H9 (cell line): ENCODE results near the gene MAP3K12. TPM values are rescaled to one million over a fixed set of nuclear protein-coding genes. Genes with fewer than 3 reads are reported as not detected.

ENCODE experiments used
- DNase-seq: peaks from one replicate; pipeline ENCODE4 v3.0.0-alpha.2; 2017
- H2AFZ ChIP-seq: one replicate; pipeline ENCODE4 v1.6.1; 2013; ENCODE audit warnings: mild to moderate bottlenecking, low read length, control low read depth, moderate library complexity
- H2AK5ac ChIP-seq: 2 replicates; pipeline ENCODE4 v1.6.1; 2013; ENCODE audit warnings: low read length, control low read depth, mixed read lengths; ENCODE audit not compliant: insufficient read length
- H2BK120ac ChIP-seq: one replicate; pipeline ENCODE4 v1.6.1; 2013; ENCODE audit warnings: low read depth, mild to moderate bottlenecking, low read length, control low read depth, inconsistent platforms; ENCODE audit not compliant: poor library complexity, severe bottlenecking
- H2BK12ac ChIP-seq: 2 replicates; pipeline ENCODE4 v1.6.1; 2013; ENCODE audit warnings: low read length, control low read depth, mixed read lengths, low read depth; ENCODE audit not compliant: insufficient read length
- H2BK15ac ChIP-seq: 2 replicates; pipeline ENCODE4 v1.6.1; 2013; ENCODE audit warnings: low read depth, low read length, control low read depth
- H2BK20ac ChIP-seq: one replicate; pipeline ENCODE4 v1.6.1; 2013; ENCODE audit warnings: low read depth, mild to moderate bottlenecking, low read length, control low read depth, inconsistent platforms; ENCODE audit not compliant: poor library complexity, severe bottlenecking
- H2BK5ac ChIP-seq: 2 replicates; pipeline ENCODE4 v1.6.1; 2013; ENCODE audit warnings: low read length, control low read depth, mixed read lengths; ENCODE audit not compliant: insufficient read length
- H3K14ac ChIP-seq: 2 replicates; pipeline ENCODE4 v1.6.1; 2013; ENCODE audit warnings: low read length, control low read depth; ENCODE audit not compliant: insufficient read depth
- H3K18ac ChIP-seq: 2 replicates; pipeline ENCODE4 v1.6.1; 2013; ENCODE audit warnings: low read depth, mild to moderate bottlenecking, mixed read lengths, low read length, control low read depth; ENCODE audit not compliant: insufficient read length
- H3K23ac ChIP-seq: 2 replicates; pipeline ENCODE4 v1.6.1; 2013; ENCODE audit warnings: low read length, control low read depth, mixed read lengths, low read depth; ENCODE audit not compliant: insufficient read length
- H3K23me2 ChIP-seq: 2 replicates; pipeline ENCODE4 v1.6.1; 2013; ENCODE audit warnings: low read depth, mild to moderate bottlenecking, mixed read lengths, low read length, control low read depth; ENCODE audit not compliant: insufficient read length, poor library complexity, severe bottlenecking
- H3K27ac ChIP-seq: 2 replicates; pipeline ENCODE4 v1.5.1; 2013; ENCODE audit warnings: low read length, control low read depth, mixed read lengths, low read depth; ENCODE audit not compliant: insufficient read length
- H3K27me3 ChIP-seq: 2 replicates; pipeline ENCODE4 v1.6.1; 2013; ENCODE audit warnings: low read length, control low read depth, inconsistent platforms; ENCODE audit not compliant: insufficient read depth
- H3K4ac ChIP-seq: 2 replicates; pipeline ENCODE4 v1.6.1; 2013; ENCODE audit warnings: low read depth, mild to moderate bottlenecking, control low read depth, inconsistent platforms, low read length, moderate library complexity
- H3K4me1 ChIP-seq: 2 replicates; pipeline ENCODE4 v1.6.1; 2013; ENCODE audit warnings: low read length, control low read depth, inconsistent platforms; ENCODE audit not compliant: insufficient read depth
- H3K4me2 ChIP-seq: 2 replicates; pipeline ENCODE4 v1.6.1; 2013; ENCODE audit warnings: low read length, control low read depth, mixed read lengths; ENCODE audit not compliant: insufficient read length, insufficient read depth
- H3K56ac ChIP-seq: 2 replicates; pipeline ENCODE4 v1.6.1; 2013; ENCODE audit warnings: low read depth, mild to moderate bottlenecking, mixed read lengths, low read length, control low read depth; ENCODE audit not compliant: insufficient read length
- H3K79me1 ChIP-seq: 2 replicates; pipeline ENCODE4 v1.6.1; 2013; ENCODE audit warnings: low read depth, mild to moderate bottlenecking, moderate library complexity, low read length, control low read depth, inconsistent platforms; ENCODE audit not compliant: insufficient read depth, poor library complexity, severe bottlenecking
- H3K79me2 ChIP-seq: 2 replicates; pipeline ENCODE4 v1.6.1; 2013; ENCODE audit warnings: low read length, control low read depth, inconsistent platforms; ENCODE audit not compliant: insufficient read depth
- H3K9ac ChIP-seq: 2 replicates; pipeline ENCODE4 v1.6.1; 2013; ENCODE audit warnings: low read length, control low read depth, mixed read lengths; ENCODE audit not compliant: insufficient read length; ENCODE audit errors: extremely low read depth
- H3K9me3 ChIP-seq: one replicate; pipeline ENCODE4 v1.6.1; 2013; ENCODE audit warnings: low read depth, low read length, inconsistent platforms; ENCODE audit not compliant: control insufficient read depth
- H3T11ph ChIP-seq: one replicate; pipeline ENCODE4 v1.6.1; 2013; ENCODE audit warnings: mild to moderate bottlenecking, low read length, control low read depth, inconsistent platforms
- H4K20me1 ChIP-seq: one replicate; pipeline ENCODE4 v1.6.1; 2013; ENCODE audit not compliant: control insufficient read depth, insufficient read length, insufficient read depth
- H4K5ac ChIP-seq: 2 replicates; pipeline ENCODE4 v1.6.1; 2013; ENCODE audit warnings: low read depth, mild to moderate bottlenecking, mixed read lengths, low read length, control low read depth; ENCODE audit not compliant: insufficient read length
- H4K8ac ChIP-seq: replicated peaks from 2 replicates; pipeline ENCODE4 v1.6.1; 2013; ENCODE audit warnings: low read length, control low read depth, mixed read lengths, low read depth; ENCODE audit not compliant: insufficient read length
- H4K91ac ChIP-seq: 2 replicates; pipeline ENCODE4 v1.6.1; 2013; ENCODE audit warnings: low read depth, mild to moderate bottlenecking, moderate library complexity, mixed read lengths, low read length, control low read depth; ENCODE audit not compliant: insufficient read length
- H3K27ac Mint-ChIP-seq, 3 experiments: 2 replicates in 2 of 3; 3 replicates in 1 of 3; pipeline ENCODE4 v1.8.0; 2020 to 2021; ENCODE audit warnings: mixed read lengths in 3 of 3, mild to moderate bottlenecking in 1 of 3, moderate library complexity in 1 of 3
- H3K27me3 Mint-ChIP-seq: 2 replicates; pipeline ENCODE4 v1.8.0; 2021; ENCODE audit warnings: low read depth, mild to moderate bottlenecking, moderate library complexity, mixed read lengths
- H3K36me3 Mint-ChIP-seq, 3 experiments: 2 replicates in 2 of 3; 3 replicates in 1 of 3; pipeline ENCODE4 v1.8.0; 2020 to 2021; ENCODE audit warnings: low read depth in 3 of 3, mixed read lengths in 3 of 3; ENCODE audit not compliant: insufficient read depth in 1 of 3
- H3K4me1 Mint-ChIP-seq, 2 experiments: 2 replicates each; pipeline ENCODE4 v1.8.0; 2020; ENCODE audit warnings: mixed read lengths in 2 of 2
- H3K4me3 Mint-ChIP-seq, 2 experiments: 2 replicates in 1 of 2; 3 replicates in 1 of 2; pipeline ENCODE4 v1.8.0; 2020 to 2021; ENCODE audit warnings: mild to moderate bottlenecking in 2 of 2, mixed read lengths in 2 of 2, moderate library complexity in 1 of 2
- H3K9me3 Mint-ChIP-seq, 2 experiments: 2 replicates in 1 of 2; 3 replicates in 1 of 2; pipeline ENCODE4 v1.8.0; 2020; ENCODE audit warnings: mild to moderate bottlenecking in 2 of 2, mixed read lengths in 2 of 2, moderate library complexity in 1 of 2
- WGBS: extraction: QIAGEN DNeasy Blood & Tissue Kit; methylation state at CpG from one replicate; pipeline ENCODE4 v1.1.7; 2013; ENCODE audit warnings: missing lambda C conversion rate, low lambda C conversion rate, mixed read lengths; ENCODE audit not compliant: insufficient read length; ENCODE audit errors: extremely low coverage; 5-methylcytosine and 5-hydroxymethylcytosine counted together
- long read RNA-seq: library from polyadenylated mRNA; unstranded; transcript quantifications from one replicate; pipeline ENCODE4 v2.0.0, GENCODE V29; 2020
- total RNA-seq: library from RNA; stranded (reverse); gene quantifications from 2 replicates; pipeline ENCODE4 v1.2.1, GENCODE V29; 2021
- TF ChIP-seq, protein P1 (sequence below): fragments of 200-600 bp; sonication (generic); conservative IDR thresholded peaks from 3 replicates; pipeline ENCODE4 v1.8.0; 2021; ENCODE audit warnings: antibody characterized with exemption, mild to moderate bottlenecking

Gene MAP3K12, protein sequence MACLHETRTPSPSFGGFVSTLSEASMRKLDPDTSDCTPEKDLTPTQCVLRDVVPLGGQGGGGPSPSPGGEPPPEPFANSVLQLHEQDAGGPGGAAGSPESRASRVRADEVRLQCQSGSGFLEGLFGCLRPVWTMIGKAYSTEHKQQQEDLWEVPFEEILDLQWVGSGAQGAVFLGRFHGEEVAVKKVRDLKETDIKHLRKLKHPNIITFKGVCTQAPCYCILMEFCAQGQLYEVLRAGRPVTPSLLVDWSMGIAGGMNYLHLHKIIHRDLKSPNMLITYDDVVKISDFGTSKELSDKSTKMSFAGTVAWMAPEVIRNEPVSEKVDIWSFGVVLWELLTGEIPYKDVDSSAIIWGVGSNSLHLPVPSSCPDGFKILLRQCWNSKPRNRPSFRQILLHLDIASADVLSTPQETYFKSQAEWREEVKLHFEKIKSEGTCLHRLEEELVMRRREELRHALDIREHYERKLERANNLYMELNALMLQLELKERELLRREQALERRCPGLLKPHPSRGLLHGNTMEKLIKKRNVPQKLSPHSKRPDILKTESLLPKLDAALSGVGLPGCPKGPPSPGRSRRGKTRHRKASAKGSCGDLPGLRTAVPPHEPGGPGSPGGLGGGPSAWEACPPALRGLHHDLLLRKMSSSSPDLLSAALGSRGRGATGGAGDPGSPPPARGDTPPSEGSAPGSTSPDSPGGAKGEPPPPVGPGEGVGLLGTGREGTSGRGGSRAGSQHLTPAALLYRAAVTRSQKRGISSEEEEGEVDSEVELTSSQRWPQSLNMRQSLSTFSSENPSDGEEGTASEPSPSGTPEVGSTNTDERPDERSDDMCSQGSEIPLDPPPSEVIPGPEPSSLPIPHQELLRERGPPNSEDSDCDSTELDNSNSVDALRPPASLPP
- total RNA-seq = 22.3 and 26.6 TPM in 2 replicates
- long read RNA-seq, partial matches to known transcripts = 3 of 14 reads
- long read RNA-seq, other reads (novel, unspliced or antisense) = 5 of 14 reads

DNA sequence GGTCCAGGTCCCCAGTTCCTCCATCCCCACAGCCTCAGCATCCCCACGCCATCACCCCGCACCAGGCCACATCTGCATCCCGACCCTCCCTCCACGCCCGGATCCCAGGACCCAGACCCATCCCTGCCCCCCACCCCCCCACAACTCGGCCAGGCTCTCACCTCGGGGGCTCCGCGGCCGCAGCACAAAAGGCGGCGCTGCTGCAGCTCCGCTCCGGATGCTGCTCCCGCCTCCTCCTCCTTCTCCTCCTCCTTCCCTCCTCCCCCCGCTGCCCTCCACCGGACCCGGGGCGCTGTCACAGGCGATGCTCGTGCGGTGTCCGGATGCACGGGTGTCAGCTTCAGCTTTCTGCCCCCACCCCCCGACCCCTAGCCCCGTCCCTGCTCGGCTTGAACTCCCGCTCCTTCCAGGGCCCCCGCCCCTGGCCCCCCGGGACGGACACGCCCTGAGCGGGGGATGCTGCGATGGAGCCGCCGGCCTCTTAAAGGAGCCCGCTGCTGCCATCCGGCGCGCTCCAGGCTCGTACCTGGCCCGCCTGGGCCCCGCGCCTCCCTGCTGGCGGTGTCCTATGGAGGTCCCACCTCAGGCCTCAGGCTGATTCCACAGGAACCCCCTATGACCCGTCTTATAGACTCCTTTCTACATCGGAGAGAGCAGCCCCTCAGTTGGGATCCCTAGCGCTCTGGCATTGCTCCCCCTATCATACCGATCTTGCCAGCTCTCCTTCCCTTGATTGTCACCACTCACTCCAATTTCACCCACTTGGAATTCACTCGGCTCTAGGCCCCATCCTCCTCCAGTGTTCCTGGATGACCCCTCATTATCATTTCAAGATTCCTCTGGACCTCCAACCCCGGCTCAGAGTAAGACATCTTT is at the start of gene MAP3K12:
TSS of gene MAP3K12 (minus strand) at position 193 of the 876 bp plus-strand sequence. CDS start 12,067 bp downstream, outside the sequence.
- H3K27me3 Mint-ChIP-seq = no peaks in the 10 kb centered on the region
- no peaks in the 10 kb centered on the region; the same call in 1 of the 2 replicates for H3K79me2 ChIP-seq
- H3T11ph ChIP-seq = no peak within 1 kb of the TSS
- peak; percentile 84 for DNase-seq
- no CpG with 5 or more reads among the region's 51 CpGs for WGBS
- H3K27ac ChIP-seq = peak within 1 kb of the TSS; percentile 49
- H3K36me3 Mint-ChIP-seq = peaks cover 6 to 23% (median 7%) of the 10 kb centered on the region in 3 experiments; a peak in 6 of 7 replicates
- H4K20me1 ChIP-seq = no peaks in the 10 kb centered on the region
- H4K8ac ChIP-seq = no peak within 1 kb of the TSS
- no peak within 1 kb of the TSS for H2BK12ac ChIP-seq
- H3K4ac ChIP-seq = no peak within 1 kb of the TSS
- peak within 1 kb of the TSS; percentile 83 for H3K4me2 ChIP-seq
- H3K9me3 Mint-ChIP-seq = no peaks in the 10 kb centered on the region
- H3K14ac ChIP-seq = no peak within 1 kb of the TSS; the same call in 1 of the 2 replicates
- TF ChIP-seq, protein P1, sequence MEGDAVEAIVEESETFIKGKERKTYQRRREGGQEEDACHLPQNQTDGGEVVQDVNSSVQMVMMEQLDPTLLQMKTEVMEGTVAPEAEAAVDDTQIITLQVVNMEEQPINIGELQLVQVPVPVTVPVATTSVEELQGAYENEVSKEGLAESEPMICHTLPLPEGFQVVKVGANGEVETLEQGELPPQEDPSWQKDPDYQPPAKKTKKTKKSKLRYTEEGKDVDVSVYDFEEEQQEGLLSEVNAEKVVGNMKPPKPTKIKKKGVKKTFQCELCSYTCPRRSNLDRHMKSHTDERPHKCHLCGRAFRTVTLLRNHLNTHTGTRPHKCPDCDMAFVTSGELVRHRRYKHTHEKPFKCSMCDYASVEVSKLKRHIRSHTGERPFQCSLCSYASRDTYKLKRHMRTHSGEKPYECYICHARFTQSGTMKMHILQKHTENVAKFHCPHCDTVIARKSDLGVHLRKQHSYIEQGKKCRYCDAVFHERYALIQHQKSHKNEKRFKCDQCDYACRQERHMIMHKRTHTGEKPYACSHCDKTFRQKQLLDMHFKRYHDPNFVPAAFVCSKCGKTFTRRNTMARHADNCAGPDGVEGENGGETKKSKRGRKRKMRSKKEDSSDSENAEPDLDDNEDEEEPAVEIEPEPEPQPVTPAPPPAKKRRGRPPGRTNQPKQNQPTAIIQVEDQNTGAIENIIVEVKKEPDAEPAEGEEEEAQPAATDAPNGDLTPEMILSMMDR = no peak
- H3K27me3 ChIP-seq = no peaks in the 10 kb centered on the region
- no peak within 1 kb of the TSS for H2BK5ac ChIP-seq
- H3K23ac ChIP-seq = no peak within 1 kb of the TSS
- no peak within 1 kb of the TSS for H4K91ac ChIP-seq
- peak within 1 kb of the TSS; percentile 69 for H3K9ac ChIP-seq
- peaks cover 7% of the 10 kb centered on the region for H3K79me1 ChIP-seq
- no peak within 1 kb of the TSS for H2BK120ac ChIP-seq
- H4K5ac ChIP-seq = no peak within 1 kb of the TSS
- H2AK5ac ChIP-seq = no peak within 1 kb of the TSS
- no peak within 1 kb of the TSS for H2BK20ac ChIP-seq
- no peak within 1 kb of the TSS for H2BK15ac ChIP-seq
- H2AFZ ChIP-seq = no peak within 1 kb of the TSS
- peak within 1 kb of the TSS; percentile 86 to 96 for H3K4me3 Mint-ChIP-seq
- peak within 1 kb of the TSS; percentile 95 to 98 (median 96) for H3K27ac Mint-ChIP-seq
- peak within 1 kb of the TSS; percentile 17 for H3K56ac ChIP-seq
- peaks cover 6% of the 10 kb centered on the region; the same call in 1 of the 2 replicates for H3K4me1 ChIP-seq
- H3K4me1 Mint-ChIP-seq = peaks cover 44 to 48% of the 10 kb centered on the region in 2 experiments
- no peaks in the 10 kb centered on the region for H3K9me3 ChIP-seq
- peak within 1 kb of the TSS; percentile 44 for H3K18ac ChIP-seq
- peaks cover 20% of the 10 kb centered on the region for H3K23me2 ChIP-seq
